ENCODE results near the gene ETV1.

GRCh38 chr7:13841284-13841683 is 148.2 kb downstream of the ETV1 start:
- TF ChIP-seq EZH2 (optimal IDR thresholded peaks at IDR 0.05; ENCODE audit: low read depth, low read length) (no peak), CTCF (IDR thresholded peaks at IDR 0.05; ENCODE audit: low read length) (no peak)

Data from MM.1S (cell line).